A673 (cell line): ENCODE measurements around the gene DCC. TPM values are rescaled to one million over a fixed set of nuclear protein-coding genes. Genes with fewer than 3 reads are reported as not detected.
A peak's percentile ranks its signal among the peaks of the same experiment; 100 is the strongest.

Experiments used
- BruUV-seq: library from RNA; stranded (reverse); fragments of 400-500 nt; replicated peaks from 2 replicates; lab custom pipeline; 2021; lab: Mats Ljungman, UMichigan
- CTCF ChIA-PET: fragments of 300-600 bp; sonication (Branson Sonifier 250); formaldehyde crosslinking; loops from one replicate; lab custom pipeline; 2022; ENCODE audit warnings: antibody characterized with exemption; lab: Charles Lee
- POLR2A ChIA-PET: fragments of 300-600 bp; sonication (Branson Sonifier 250); formaldehyde crosslinking; loops from one replicate; lab custom pipeline; 2022; ENCODE audit warnings: antibody characterized with exemption; ENCODE audit not compliant: low non-redundant PET; lab: Charles Lee
- DNase-seq: peaks from one replicate; pipeline ENCODE4 v3.0.0-alpha.2; 2015; ENCODE audit warnings: low spot score
- H3K27ac ChIP-seq: fragments of 200-600 bp; sonication (generic); 2 replicates; pipeline ENCODE4 v1.5.1; 2016; ENCODE audit warnings: mixed run types, low read depth, mild to moderate bottlenecking, mixed read lengths, antibody characterized with exemption, low read length; ENCODE audit not compliant: poor library complexity, severe bottlenecking
- H3K27me3 ChIP-seq: fragments of 200-600 bp; sonication (generic); replicated peaks from 2 replicates; pipeline ENCODE4 v1.6.1; 2017; ENCODE audit warnings: mixed run types, low read depth, mild to moderate bottlenecking, mixed read lengths, antibody characterized with exemption, low read length; ENCODE audit not compliant: insufficient read depth, poor library complexity
- H3K36me3 ChIP-seq: fragments of 200-600 bp; sonication (generic); 2 replicates; pipeline ENCODE4 v1.6.1; 2016; ENCODE audit warnings: mixed run types, mild to moderate bottlenecking, mixed read lengths, antibody characterized with exemption, low read length; ENCODE audit not compliant: insufficient read depth, poor library complexity, severe bottlenecking
- H3K4me1 ChIP-seq: fragments of 200-600 bp; sonication (generic); 2 replicates; pipeline ENCODE4 v1.6.1; 2017; ENCODE audit warnings: mixed run types, mild to moderate bottlenecking, mixed read lengths, antibody characterized with exemption, low read length; ENCODE audit not compliant: insufficient read depth, poor library complexity, severe bottlenecking
- H3K4me3 ChIP-seq: fragments of 200-600 bp; sonication (generic); 2 replicates; pipeline ENCODE4 v1.5.1; 2016; ENCODE audit warnings: low read depth, mixed run types, mild to moderate bottlenecking, mixed read lengths, low read length; ENCODE audit not compliant: poor library complexity, severe bottlenecking
- H3K9me3 ChIP-seq: fragments of 200-600 bp; sonication (generic); 2 replicates; pipeline ENCODE4 v1.6.1; 2016; ENCODE audit warnings: mixed run types, low read depth, mild to moderate bottlenecking, mixed read lengths, antibody characterized with exemption, low read length; ENCODE audit not compliant: poor library complexity, severe bottlenecking
- CTCF ChIP-seq: fragments of 300-800, 200-600 bp; sonication (generic); conservative IDR thresholded peaks from 2 replicates; pipeline ENCODE4 v1.5.1; 2017; ENCODE audit warnings: low read depth, mild to moderate bottlenecking, antibody characterized with exemption, low read length, moderate library complexity, mixed read lengths
- EZH2 ChIP-seq: fragments of 200-600 bp; sonication (generic); IDR thresholded peaks from 2 replicates; pipeline ENCODE4 v1.6.1; 2017; ENCODE audit warnings: borderline replicate concordance, low read depth, mild to moderate bottlenecking, mixed read lengths, antibody characterized with exemption, low read length; ENCODE audit not compliant: poor library complexity, severe bottlenecking
- intact Hi-C: fragments of 100-400 bp; cut with micrococcal nuclease; formaldehyde crosslinking; loops from one replicate; pipeline ENCODE4 v1.10.0; 2022; ENCODE audit not compliant: unreplicated experiment
- total RNA-seq: library from RNA; stranded (reverse); gene quantifications from 2 replicates; pipeline ENCODE4 v1.2.3, GENCODE V29; 2021

DCC gene
- total RNA-seq, 1 experiment from 2014 or later = 93.0 TPM

- peaks cover 4% of the 10 kb centered on the region for H3K36me3 ChIP-seq
- H3K27me3 ChIP-seq = no peaks in the 10 kb centered on the region
- POLR2A ChIA-PET = no interaction called here
- BruUV-seq = no TSS peak
- TF ChIP-seq EZH2 (no peak), CTCF (peak; percentile 73)
- H3K9me3 ChIP-seq = no peaks in the 10 kb centered on the region
- DNase-seq = peak; percentile 92
- peak overlapping the region; percentile 96 for H3K4me3 ChIP-seq
- H3K27ac ChIP-seq = peak overlapping the region; percentile 90
- CTCF ChIA-PET = interaction anchor here (1.0 kb wide), 1 partner anchor 44 kb away, joined by 3 read pairs; no protein-coding TSS in a partner anchor
- intact Hi-C loops = loop anchor here (1.0 to 10.0 kb wide), 7 partner anchors 44 to 649 kb away; no protein-coding TSS in a partner anchor
- peaks cover 44% of the 10 kb centered on the region for H3K4me1 ChIP-seq
These were observed 3.1 kb downstream of the DCC start for GRCh38 chr18:52343138-52343537.

GRCh38 chr18:52343731-52344340 is 3.8 kb downstream of the DCC start:
- TSS peak; percentile 20 for BruUV-seq
- Histone ChIP-seq H3K4me3 (peak overlapping the region; percentile 96), H3K9me3 (no peaks in the 10 kb centered on the region), H3K36me3 (peaks cover 6% of the 10 kb centered on the region), H3K27ac (peak overlapping the region; percentile 90), H3K4me1 (peaks cover 47% of the 10 kb centered on the region), H3K27me3 (no peaks in the 10 kb centered on the region)
- POLR2A ChIA-PET = interaction anchor here (0.7 to 1.0 kb wide), 2 partner anchors 43 to 82 kb away, joined by 4 to 6 read pairs; no protein-coding TSS in a partner anchor
- intact Hi-C loops = loop anchor here (1.0 to 10.0 kb wide), 8 partner anchors 43 to 648 kb away; no protein-coding TSS in a partner anchor
- DNase-seq = peak; percentile 91
- CTCF ChIA-PET = interaction anchor here (0.5 to 1.0 kb wide), 3 partner anchors 43 to 429 kb away, joined by 3 to 6 read pairs (median 3); no protein-coding TSS in a partner anchor
- no peak for TF ChIP-seq EZH2
- no peak for TF ChIP-seq CTCF

GRCh38 chr18:52344881-52345280 is 4.9 kb downstream of the DCC start:
- no peaks in the 10 kb centered on the region for H3K27me3 ChIP-seq
- ChIA-PET POLR2A (interaction anchor here (0.5 to 1.0 kb wide), 2 partner anchors 81 to 672 kb away, joined by 3 to 4 read pairs; no protein-coding TSS in a partner anchor), CTCF (interaction anchor here (0.5 kb wide), 1 partner anchor 43 kb away, joined by 5 read pairs; no protein-coding TSS in a partner anchor)
- H3K27ac ChIP-seq = peak overlapping the region; percentile 90
- H3K36me3 ChIP-seq = peaks cover 6% of the 10 kb centered on the region
- intact Hi-C loops = loop anchor here (2.0 to 10.0 kb wide), 7 partner anchors 82 to 647 kb away; no protein-coding TSS in a partner anchor
- H3K4me3 ChIP-seq = peak overlapping the region; percentile 96
- H3K4me1 ChIP-seq = peaks cover 50% of the 10 kb centered on the region
- no TSS peak for BruUV-seq
- H3K9me3 ChIP-seq = no peaks in the 10 kb centered on the region
- DNase-seq = peak; percentile 49
- no peak for TF ChIP-seq EZH2
- no peak for TF ChIP-seq CTCF
